GM18858 (cell line): ENCODE results near the gene SOX18.
A peak's percentile ranks its signal among the peaks of the same experiment; 100 is the strongest.

Experiments
- ATAC-seq: cut with Tn5 transposase; IDR thresholded peaks from one replicate; pipeline ENCODE4 v1.9.1; 2021; ENCODE audit not compliant: unreplicated experiment

SOX18 gene

DNA sequence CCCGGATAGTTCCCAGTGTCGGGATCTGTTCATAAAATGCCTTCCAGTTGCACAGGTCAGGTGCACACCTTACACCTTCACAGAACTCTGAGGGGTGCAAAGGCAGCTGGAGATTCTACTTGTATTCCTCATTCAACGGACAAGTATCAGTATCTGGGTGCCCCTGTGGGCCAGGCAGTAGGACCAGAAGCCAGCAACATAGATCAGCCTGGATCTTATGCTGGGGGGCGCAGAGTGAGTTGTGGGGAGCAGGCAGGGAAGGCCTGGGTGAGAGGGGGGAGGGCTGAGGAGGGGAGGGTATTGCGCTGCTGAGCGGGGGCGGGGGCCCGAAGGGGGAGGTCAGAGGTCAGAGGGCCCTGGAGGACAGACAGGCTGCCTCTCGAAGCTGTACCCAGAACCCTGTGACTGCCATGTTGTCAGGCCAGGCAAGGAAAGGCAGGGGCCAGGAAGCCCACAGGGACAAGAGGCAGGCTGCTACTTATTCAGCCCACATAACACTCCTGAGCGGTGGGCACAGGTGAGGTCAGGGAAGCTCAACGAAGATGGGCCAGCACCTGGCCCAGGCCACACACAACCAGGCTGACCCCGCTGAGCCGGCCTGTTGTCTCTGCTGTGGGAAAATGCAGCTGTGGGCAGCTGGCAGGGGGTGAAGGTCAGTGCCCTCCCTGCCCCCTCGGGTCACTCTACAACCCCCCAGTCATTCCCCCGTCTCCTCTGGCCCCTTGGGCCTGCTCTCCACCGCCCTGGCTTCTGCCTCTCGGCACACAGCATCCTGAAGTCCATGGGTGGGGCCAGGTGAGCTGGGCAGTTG is 31.6 kb upstream of the SOX18 start:
- no peak for ATAC-seq

DNA sequence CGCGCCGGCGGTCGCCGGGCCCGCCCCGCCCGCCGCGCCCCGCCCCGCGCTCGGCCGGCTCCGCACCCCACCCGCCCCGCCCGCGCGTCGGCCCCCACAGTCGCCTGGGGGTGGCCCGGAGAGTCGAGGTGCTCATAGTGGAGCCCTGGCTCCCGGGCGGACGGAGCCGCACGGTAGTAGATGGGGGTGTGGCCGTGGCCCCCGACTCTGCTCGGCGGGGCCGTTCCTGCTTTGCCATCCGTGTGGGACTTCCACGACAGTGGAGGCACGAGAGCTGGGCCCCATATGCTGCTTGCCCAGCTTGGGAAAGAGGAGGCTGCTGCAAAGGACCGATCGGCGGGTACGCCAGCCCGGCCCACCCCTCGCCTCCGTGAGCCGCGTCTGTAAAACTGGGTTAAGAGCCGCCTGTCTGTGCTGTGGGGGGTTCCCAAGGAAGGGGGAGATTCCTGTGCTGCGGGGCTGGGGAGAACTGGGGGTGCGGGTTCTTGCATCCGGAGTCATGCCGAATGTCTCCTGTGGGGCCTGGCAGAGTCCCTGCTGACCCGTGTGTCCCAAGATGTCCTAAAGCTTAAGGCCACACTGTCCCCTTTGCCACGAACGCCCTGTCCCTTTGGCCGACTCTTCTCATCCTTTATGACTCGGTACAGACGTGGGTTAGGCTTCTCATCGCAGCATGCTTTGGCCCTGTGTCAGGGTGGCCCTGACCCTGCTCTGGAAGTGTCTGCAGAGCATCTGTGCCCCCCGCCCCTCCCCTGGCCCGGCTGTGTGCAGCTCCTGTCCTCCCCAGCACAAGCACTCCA is 30.8 kb upstream of the SOX18 start, which contains the start of gene OPRL1:
TSS of gene OPRL1 (plus strand) at position 70 of the 800 bp plus-strand sequence. CDS start 12,639 bp downstream, outside the sequence.
- no peak for ATAC-seq

GRCh38 chr20:64079273-64080012 is 30.0 kb upstream of the SOX18 start, which contains the start of gene RGS19:
TSS of gene RGS19 (minus strand) at chr20:64079518. CDS start at chr20:64076886, 2,632 bp downstream.
- ATAC-seq: peak; percentile 29

GRCh38 chr20:64078934-64079272 is 29.5 kb upstream of the SOX18 start:
- no peak for ATAC-seq

GRCh38 chr20:64077876-64078551 is 28.6 kb upstream of the SOX18 start:
- ATAC-seq: no peak

GRCh38 chr20:64077541-64077875 is 28.1 kb upstream of the SOX18 start:
- ATAC-seq: no peak

DNA sequence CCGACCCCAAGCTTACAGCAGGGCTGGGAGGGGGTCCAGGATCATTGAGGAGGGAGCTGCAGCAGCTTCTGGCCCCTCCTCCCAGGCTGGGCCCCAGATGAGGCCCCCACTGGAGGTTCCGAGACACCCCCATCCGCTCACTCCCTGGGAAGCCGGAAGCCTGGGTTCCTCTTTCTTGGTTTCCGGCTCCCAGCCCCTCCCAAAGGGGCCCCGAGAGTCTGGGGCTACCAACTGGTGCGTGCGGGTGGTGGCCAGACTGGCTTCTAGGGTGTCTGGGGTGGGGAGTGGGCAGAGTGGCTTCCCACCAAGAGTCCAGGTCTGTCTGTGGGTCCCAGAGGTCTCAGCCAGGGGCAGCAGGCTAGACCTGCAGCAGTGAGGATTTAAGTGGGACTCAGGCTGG is 27.7 kb upstream of the SOX18 start:
- ATAC-seq: no peak

- ATAC-seq: no peak
These were observed 26.9 kb upstream of the SOX18 start for GRCh38 chr20:64076061-64076997.

- ATAC-seq: no peak
These were observed 26.1 kb upstream of the SOX18 start for GRCh38 chr20:64075556-64075955.

DNA sequence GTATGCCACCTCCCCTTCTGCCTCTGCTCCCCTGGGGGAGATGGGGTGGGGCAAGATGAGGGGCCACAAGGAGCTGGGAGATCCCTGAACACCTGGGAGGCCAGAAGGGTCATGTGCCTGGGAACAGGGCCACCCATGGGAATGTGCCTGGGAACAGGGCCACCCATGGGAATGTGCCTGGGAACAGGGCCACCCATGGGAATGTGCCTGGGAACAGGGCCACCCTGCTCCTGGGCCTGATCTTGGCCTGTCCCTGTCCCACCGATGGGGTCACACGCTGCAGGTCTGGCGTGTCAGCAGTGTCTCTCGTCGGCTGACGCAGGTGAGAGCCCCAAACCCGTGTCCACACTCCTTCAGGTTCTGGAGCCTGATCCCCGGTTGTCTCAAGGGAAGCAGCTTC is 25.5 kb upstream of the SOX18 start:
- no peak for ATAC-seq

DNA sequence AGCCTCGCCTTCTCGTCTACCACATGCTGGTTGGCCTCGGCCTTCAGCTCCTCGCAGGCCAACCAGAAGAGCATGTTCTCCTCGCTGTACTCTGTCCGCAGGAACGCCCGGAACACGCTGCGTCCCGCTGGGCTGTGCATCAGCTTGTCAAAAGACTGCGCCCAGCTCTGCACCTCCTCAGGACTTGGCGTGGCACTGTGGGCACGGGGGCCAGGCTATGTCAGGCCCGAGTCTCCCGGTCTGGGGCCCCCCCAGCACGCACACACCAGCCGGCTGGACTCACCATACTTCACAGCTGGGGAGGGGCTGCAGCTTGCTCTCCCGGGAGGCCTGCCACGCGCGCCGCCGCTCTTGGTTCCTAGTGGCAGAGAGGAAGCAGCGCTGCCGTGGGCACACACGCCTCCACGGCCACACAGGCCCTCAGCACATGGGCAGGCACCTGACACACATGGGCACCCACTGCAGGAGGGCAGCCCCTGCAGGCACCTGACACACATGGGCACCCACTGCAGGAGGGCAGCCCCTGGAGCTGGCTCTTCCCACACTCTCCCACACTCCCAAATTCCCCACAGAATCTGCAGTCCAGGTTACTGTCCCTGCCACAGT is 24.8 kb upstream of the SOX18 start:
- no peak for ATAC-seq

DNA sequence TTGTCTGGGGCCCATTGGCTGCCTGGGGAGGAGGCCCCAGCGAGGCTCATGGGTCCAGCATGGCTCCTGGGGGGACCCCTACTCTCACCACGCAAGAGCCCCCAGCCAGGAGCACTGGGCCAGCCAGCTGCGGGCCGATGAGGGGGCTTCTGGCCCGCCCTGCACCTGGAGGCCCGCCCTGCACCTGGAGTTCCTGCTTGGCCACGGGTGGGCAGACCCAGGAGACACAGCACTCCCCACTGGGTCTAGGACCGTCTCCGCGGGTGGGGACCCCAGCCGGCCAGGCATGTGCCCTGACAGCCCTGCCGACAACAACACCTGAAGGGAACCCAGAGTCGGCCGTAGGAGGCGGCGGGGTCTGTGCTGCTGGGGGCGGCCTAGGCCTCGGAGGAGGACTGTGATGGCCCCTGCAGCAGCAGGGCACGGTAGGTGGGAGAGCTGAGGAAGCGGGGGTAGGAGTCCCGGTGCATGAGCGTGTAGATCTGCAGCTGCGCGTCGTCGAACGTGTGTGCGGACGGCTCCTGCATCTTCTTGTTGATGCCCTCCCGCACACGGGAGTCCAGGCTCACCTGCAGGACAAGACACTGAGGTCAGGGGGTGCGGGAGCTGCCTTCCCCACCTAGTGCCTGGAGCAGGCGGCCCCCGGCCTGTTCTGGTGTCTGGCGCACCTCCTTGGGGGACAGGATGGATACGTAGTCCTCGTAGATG is 24.2 kb upstream of the SOX18 start:
- no peak for ATAC-seq

DNA sequence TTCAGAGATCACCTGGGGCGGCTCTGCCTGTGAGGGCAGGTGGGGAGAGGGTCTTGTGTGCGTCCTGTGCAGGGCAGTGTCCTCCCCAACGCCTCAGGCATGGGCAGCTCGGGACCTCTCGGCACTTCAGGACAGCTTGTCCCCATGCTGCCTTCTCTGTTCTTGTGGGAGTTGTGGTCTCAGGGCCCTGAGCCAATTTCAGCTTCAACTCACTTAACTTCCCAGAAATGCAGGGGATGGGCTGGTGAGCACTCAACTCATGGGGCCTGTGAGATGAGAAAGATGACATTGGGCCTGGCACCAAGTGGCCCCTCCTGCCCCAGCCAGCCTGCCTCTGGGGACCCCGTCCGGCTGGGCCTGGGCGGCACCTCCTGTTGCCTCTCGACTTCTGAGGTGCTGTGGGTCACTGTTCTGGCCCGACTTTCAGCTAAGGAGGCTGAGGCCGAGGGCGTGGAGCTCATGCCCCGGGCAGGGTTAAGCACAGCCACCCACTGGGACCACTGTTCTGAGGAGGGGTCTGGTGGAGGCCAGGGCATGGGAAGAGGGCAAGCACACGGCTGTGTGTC is 23.1 kb upstream of the SOX18 start:
- no peak for ATAC-seq

DNA sequence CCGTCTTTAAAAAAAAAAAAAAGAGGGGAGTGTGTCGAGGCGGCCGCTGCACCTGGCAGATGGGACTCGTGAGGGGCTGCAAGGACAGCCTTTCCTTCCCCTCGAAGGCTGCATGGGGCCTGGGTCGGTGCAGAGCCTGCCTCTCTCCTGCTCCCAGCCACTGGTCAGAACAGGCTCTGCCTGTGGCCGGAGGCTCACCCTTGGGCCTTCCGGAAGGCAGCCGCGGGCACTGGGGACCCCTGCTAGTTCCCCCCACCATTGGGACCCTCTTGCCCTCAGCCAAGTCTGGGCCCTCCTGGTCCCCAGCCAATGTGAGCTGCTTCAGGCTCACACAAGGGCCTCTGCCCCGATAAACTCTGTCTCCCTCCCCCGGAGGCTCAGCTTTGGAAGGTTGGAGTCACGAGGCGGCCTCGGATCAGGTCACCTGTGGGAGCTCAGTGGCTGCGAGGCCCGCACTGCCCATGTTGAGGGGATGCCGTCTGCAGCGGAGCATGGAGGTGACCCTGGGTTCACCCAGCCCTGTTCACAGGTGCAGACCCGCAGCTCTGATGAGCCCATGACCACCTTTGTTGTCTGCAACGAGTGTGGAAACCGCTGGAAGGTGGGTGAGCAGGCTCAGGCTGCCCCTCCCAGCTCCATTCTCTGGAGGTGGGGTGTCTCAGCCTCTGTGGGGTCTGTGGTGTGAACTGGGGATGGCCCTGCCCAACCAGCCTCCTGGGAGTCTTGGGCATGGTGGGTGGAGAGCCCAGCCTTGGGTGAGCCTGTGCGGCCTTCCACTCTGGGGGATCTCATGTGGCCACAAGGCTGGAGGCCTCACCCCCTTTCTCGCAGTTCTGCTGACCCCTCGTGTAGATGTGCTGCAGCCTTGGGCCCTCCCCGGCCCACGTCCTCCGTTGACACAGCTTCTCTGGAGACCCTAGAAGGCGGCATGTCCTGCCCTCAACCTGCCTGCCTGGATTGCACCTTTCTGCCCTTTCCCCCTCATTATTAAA is 22.2 kb upstream of the SOX18 start:
- ATAC-seq: no peak

DNA sequence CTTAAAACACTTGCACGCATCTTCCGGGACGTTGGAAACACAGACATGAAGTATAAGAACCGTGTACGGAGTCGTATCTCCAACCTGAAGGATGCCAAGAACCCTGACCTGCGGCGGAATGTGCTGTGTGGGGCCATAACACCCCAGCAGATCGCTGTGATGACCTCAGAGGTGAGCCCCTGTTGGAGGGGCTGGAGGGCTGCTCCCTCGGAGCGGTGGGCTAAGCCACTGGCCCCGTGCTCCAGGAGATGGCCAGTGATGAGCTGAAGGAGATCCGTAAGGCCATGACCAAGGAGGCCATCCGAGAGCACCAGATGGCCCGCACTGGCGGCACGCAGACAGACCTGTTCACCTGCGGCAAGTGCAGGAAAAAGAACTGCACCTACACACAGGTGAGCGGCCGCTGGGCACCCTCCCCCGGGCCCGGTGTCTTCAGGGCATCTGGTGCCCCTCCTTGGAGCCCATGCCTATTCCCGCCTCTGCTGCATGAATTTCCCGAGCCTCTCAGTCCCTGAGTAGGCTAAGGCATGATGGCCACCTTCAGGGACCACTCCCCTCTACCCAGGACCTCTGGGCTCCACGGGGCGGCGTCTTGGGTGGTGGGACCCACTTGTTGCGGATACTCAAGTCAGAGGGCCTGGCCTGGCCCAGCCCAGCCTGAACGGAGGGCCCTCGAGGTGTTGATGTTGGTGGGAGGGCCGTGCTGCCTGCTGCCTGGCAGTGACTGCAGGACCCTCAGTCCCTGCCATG is 21.0 kb upstream of the SOX18 start:
- ATAC-seq: no peak

GRCh38 chr20:64069614-64070243 is 20.3 kb upstream of the SOX18 start:
- no peak for ATAC-seq
